K562 (cell line): ENCODE data around the gene DGKA. TPM values are rescaled to one million over a fixed set of nuclear protein-coding genes. Genes with fewer than 3 reads are reported as not detected.
A peak's percentile ranks its signal among the peaks of the same experiment; 100 is the strongest.

Experiments
- ATAC-seq: fragments of 200-7000 bp; cut with Tn5 transposase; 3 replicates; pipeline ENCODE4 v1.9.1; 2020; ENCODE audit warnings: moderate library complexity
- BruUV-seq: library from RNA; stranded (reverse); fragments of 400-500 nt; replicated peaks from 2 replicates; lab custom pipeline; 2021; lab: Mats Ljungman, UMichigan
- CTCF ChIA-PET: fragments of 300-600 bp; formaldehyde crosslinking; extraction: SDS; loops from one replicate; lab custom pipeline; 2021; ENCODE audit warnings: low intra/inter-chr PET ratio; lab: Yijun Ruan, JAX
- POLR2A ChIA-PET: fragments of 300-600, 350-650 bp; sonication (Branson Sonifier 250); formaldehyde crosslinking; extraction: SDS; loops from one replicate; lab custom pipeline; 2021; ENCODE audit warnings: antibody characterized with exemption, inconsistent platforms; lab: Yijun Ruan, JAX
- DNase-seq, 4 experiments: peaks; one replicate each; pipeline versions ENCODE4 v3.0.0 to v3.0.0-alpha.2; 2011 to 2018; ENCODE audit warnings: low spot score in 3 of 4, mixed read lengths in 3 of 4; ENCODE audit errors: extremely low read depth in 1 of 4
- FAIRE-seq: peaks from 2 replicates; lab custom pipeline; 2011; peaks lifted over from hg19 to GRCh38; lab: Jason Lieb, UNC
- H2AFZ ChIP-seq: 2 replicates; pipeline ENCODE4 v1.6.0; 2011; ENCODE audit warnings: low read depth, low read length, control low read depth, inconsistent platforms
- H3K27ac ChIP-seq: fragments of 200-600 bp; 3 replicates; pipeline ENCODE4 v1.8.0; 2011; ENCODE audit warnings: low read depth, mild to moderate bottlenecking, control low read depth, inconsistent platforms, low read length, moderate library complexity, mixed read lengths; ENCODE audit errors: extremely low read depth
- H3K27me3 ChIP-seq, 2 experiments: fragments of 300-600 bp in 1 of 2; 2 replicates in 1 of 2; 3 replicates in 1 of 2; pipeline versions ENCODE4 v1.6.0 to v1.8.0; 2011; ENCODE audit warnings: inconsistent platforms in 2 of 2, low read length in 2 of 2, mild to moderate bottlenecking in 1 of 2, mixed read lengths in 1 of 2, moderate library complexity in 1 of 2; ENCODE audit not compliant: control insufficient read depth in 2 of 2, insufficient read depth in 2 of 2
- H3K36me3 ChIP-seq: fragments of 300-600 bp; 3 replicates; pipeline ENCODE4 v1.8.0; 2011; ENCODE audit warnings: mild to moderate bottlenecking, low read length, inconsistent platforms; ENCODE audit not compliant: control insufficient read depth, insufficient read depth
- H3K4me1 ChIP-seq, 2 experiments: fragments of 200-600 bp in 1 of 2; replicated peaks in 1 of 2; 2 replicates in 1 of 2; 3 replicates in 1 of 2; pipeline versions ENCODE4 v1.5.1 to v1.8.0; 2011; ENCODE audit warnings: inconsistent platforms in 2 of 2, low read length in 2 of 2, mild to moderate bottlenecking in 1 of 2, mixed read lengths in 1 of 2, moderate library complexity in 1 of 2; ENCODE audit not compliant: control insufficient read depth in 2 of 2, insufficient read depth in 2 of 2
- H3K4me2 ChIP-seq: 2 replicates; pipeline ENCODE4 v1.6.1; 2011; ENCODE audit warnings: low read length, control low read depth, inconsistent platforms, mixed read lengths; ENCODE audit not compliant: insufficient read depth
- H3K4me3 ChIP-seq: fragments of 200-600 bp; sonication (generic), shearing (Covaris generic); 2 replicates; pipeline ENCODE4 v1.5.1; 2016; ENCODE audit warnings: control low read depth, inconsistent platforms
- H3K79me2 ChIP-seq: fragments of 200-600 bp; 3 replicates; pipeline ENCODE4 v1.8.0; 2011; ENCODE audit warnings: low read length, inconsistent platforms; ENCODE audit not compliant: control insufficient read depth, insufficient read depth
- H3K9ac ChIP-seq, 2 experiments: 2 replicates each; pipeline versions ENCODE4 v1.6.0 to v1.6.1; 2011; ENCODE audit warnings: low read depth in 2 of 2, low read length in 2 of 2, control low read depth in 1 of 2, inconsistent platforms in 1 of 2, mild to moderate bottlenecking in 1 of 2, mixed read lengths in 1 of 2; ENCODE audit not compliant: insufficient read depth in 1 of 2
- H3K9me1 ChIP-seq: one replicate; pipeline ENCODE4 v1.6.0; 2011; ENCODE audit warnings: inconsistent platforms, mild to moderate bottlenecking, low read length, moderate library complexity; ENCODE audit not compliant: control insufficient read depth, insufficient read depth
- H3K9me3 ChIP-seq: replicated peaks from 2 replicates; pipeline ENCODE4 v1.5.1; 2011; ENCODE audit warnings: low read depth, low read length, inconsistent platforms; ENCODE audit not compliant: control insufficient read depth, insufficient read depth
- H4K20me1 ChIP-seq: replicated peaks from 2 replicates; pipeline ENCODE4 v1.6.1; 2011; ENCODE audit warnings: low read length, inconsistent platforms, mixed read lengths; ENCODE audit not compliant: control insufficient read depth, insufficient read depth
- CBFA2T3 ChIP-seq: fragments of 450-650 bp; IDR thresholded peaks from 2 replicates; pipeline ENCODE4 v1.6.1; 2017
- CREBBP ChIP-seq: IDR thresholded peaks from one replicate; pipeline ENCODE4 v1.6.1; 2012; ENCODE audit warnings: low read depth, mild to moderate bottlenecking, control low read depth, inconsistent platforms, low read length
- CREM ChIP-seq: IDR thresholded peaks from 2 replicates; pipeline ENCODE4 v1.6.1; 2014; ENCODE audit warnings: antibody characterized with exemption, low read depth
- EWSR1 ChIP-seq: fragments of 450-650 bp; IDR thresholded peaks from 2 replicates; pipeline ENCODE4 v1.6.1; 2018; ENCODE audit warnings: borderline replicate concordance, mild to moderate bottlenecking, low read depth, moderate library complexity; ENCODE audit not compliant: partially characterized antibody
- NCOR1 ChIP-seq: fragments of 450-650 bp; IDR thresholded peaks from 2 replicates; pipeline ENCODE4 v1.6.1; 2016; ENCODE audit warnings: mild to moderate bottlenecking, moderate library complexity
- NFIC ChIP-seq: fragments of 450-650 bp; IDR thresholded peaks from 2 replicates; pipeline ENCODE4 v1.6.1; 2017; ENCODE audit warnings: mild to moderate bottlenecking, inconsistent platforms
- POLR2H ChIP-seq: IDR thresholded peaks from 2 replicates; pipeline ENCODE4 v1.6.1; 2016; ENCODE audit warnings: missing genetic modification characterization, low read depth, mild to moderate bottlenecking, control low read depth, missing compliant biosample characterization, moderate library complexity
- POU5F1 ChIP-seq: fragments of 150-350 bp; IDR thresholded peaks from 2 replicates; pipeline ENCODE4 v1.6.1; 2014; ENCODE audit warnings: borderline replicate concordance, low read length, low read depth, mild to moderate bottlenecking; ENCODE audit not compliant: partially characterized antibody
- SAFB ChIP-seq: fragments of 200-400 bp; formaldehyde crosslinking; IDR thresholded peaks from 2 replicates; pipeline ENCODE4 v1.6.1; 2017; ENCODE audit warnings: low read depth, low read length, borderline replicate concordance
- SMAD4 ChIP-seq: fragments of 250-450 bp; sonication (Bioruptor Pico); conservative IDR thresholded peaks from 2 replicates; pipeline ENCODE4 v1.8.0; 2021; ENCODE audit warnings: inconsistent platforms, mild to moderate bottlenecking, moderate library complexity
- SMARCE1 ChIP-seq: fragments of 450-650 bp; IDR thresholded peaks from 2 replicates; pipeline ENCODE4 v1.7.1; 2016; ENCODE audit warnings: mild to moderate bottlenecking
- STAT6 ChIP-seq: sonication (generic); formaldehyde crosslinking; IDR thresholded peaks from 2 replicates; pipeline ENCODE4 v1.8.1; 2023; ENCODE audit warnings: mild to moderate bottlenecking, missing genetic modification reagents
- TCF3 ChIP-seq: sonication (generic); formaldehyde crosslinking; IDR thresholded peaks from 2 replicates; pipeline ENCODE4 v1.4.0; 2020; ENCODE audit warnings: mild to moderate bottlenecking, missing genetic modification reagents
- TRIM25 ChIP-seq: fragments of 450-650 bp; IDR thresholded peaks from 2 replicates; pipeline ENCODE4 v1.7.0; 2016; ENCODE audit warnings: borderline replicate concordance
- ZNF253 ChIP-seq: fragments of 250-450 bp; sonication (Bioruptor Pico); conservative IDR thresholded peaks from 2 replicates; pipeline ENCODE4 v1.6.1; 2021; ENCODE audit warnings: mild to moderate bottlenecking
- ZNF41 ChIP-seq: fragments of 250-450 bp; sonication (Bioruptor Pico); conservative IDR thresholded peaks from 2 replicates; pipeline ENCODE4 v1.4.0; 2020; ENCODE audit warnings: mild to moderate bottlenecking
- WGBS: fragments of 100-300 bp; shearing (Covaris generic); methylation state at CpG from one replicate; pipeline ENCODE4 v1.1.6; 2016; ENCODE audit warnings: low coverage, mixed read lengths; ENCODE audit not compliant: insufficient coverage; ENCODE audit errors: missing lambda C conversion rate; 5-methylcytosine and 5-hydroxymethylcytosine counted together
- in situ Hi-C: fragments of 300-500 bp; cut with MboI; formaldehyde crosslinking; loops from 4 replicates; pipeline ENCODE4 v1.15.0; 2018; ENCODE audit warnings: inconsistent platforms, mixed read lengths
- intact Hi-C: fragments of 100-400 bp; cut with micrococcal nuclease; formaldehyde crosslinking; loops from 2 replicates; pipeline ENCODE4 v1.14.2; 2022
- polyA plus RNA-seq, 8 experiments: library from polyadenylated mRNA; depleted of rRNA in 4 of 8; stranded (reverse) in 5 of 8; unstranded in 3 of 8; fragments of >200 nt; fragmentation: Nextera tagmentation in 2 of 8; fragmentation: Illumina TruSeq in 1 of 8; extraction: Ambion mirVana in 2 of 8; extraction: Trizol in 1 of 8; gene quantifications; 2 replicates each; pipeline versions ENCODE4 v1.2.1 to v1.2.3, GENCODE V29; 2011 to 2014; ENCODE audit warnings: inconsistent platforms in 1 of 8, missing spikeins in 1 of 8
- total RNA-seq, 7 experiments: library from RNA; depleted of rRNA in 6 of 7; stranded (reverse); fragments of >200 nt in 6 of 7; fragmentation: Illumina TruSeq in 2 of 7; extraction: Trizol in 2 of 7; gene quantifications; 2 replicates each; pipeline versions ENCODE4 v1.2.1 to v1.2.3, GENCODE V29; 2011 to 2021; ENCODE audit warnings: low replicate concordance in 1 of 7

The DGKA gene
- total and polyA plus RNA-seq, 9 of the 15 experiments (the other 6 are each of a cell fraction or from before 2014, with no cell fraction given): 3.4 to 12.4 (median 6.2) TPM

GRCh38 chr12:55931317-55931779, 386 bp downstream of the DGKA start:
- FAIRE-seq (no peak), DNase-seq (peak in 1 of 4 experiments; percentile 32), ATAC-seq (no peak)
- Histone ChIP-seq H2AFZ (peak overlapping the region; percentile 88), H3K4me1 (peaks cover 29% of the 10 kb centered on the region in 2 experiments; a peak in 4 of 5 replicates), H3K9me1 (no peaks in the 10 kb centered on the region), H3K9me3 (no peaks in the 10 kb centered on the region), H3K36me3 (no peaks in the 10 kb centered on the region), H4K20me1 (no peaks in the 10 kb centered on the region), H3K27ac (peak overlapping the region; percentile 44), H3K79me2 (peaks cover 26% of the 10 kb centered on the region), H3K27me3 (no peaks in the 10 kb centered on the region), H3K9ac (peak overlapping the region; percentile 53 to 93), H3K4me3 (peak overlapping the region; percentile 38), H3K4me2 (peak overlapping the region; percentile 87)
- no TSS peak for BruUV-seq
- CTCF ChIA-PET: no interaction called here
- intact Hi-C loops: no loop called here
- POLR2A ChIA-PET: interaction anchor here (1.1 to 2.1 kb wide), 3 partner anchors 8 to 143 kb away, joined by 3 to 18 read pairs (median 4); partner anchors contain the start of gene DNAJC14
- in situ Hi-C loops: no loop called here
- WGBS: 12% methylated on average over 10 of the region's 10 CpGs
- TF ChIP-seq SAFB (no peak), CREM (no peak), ZNF41 (no peak), SMARCE1 (0 out of 2 replicates have a peak, but pooled peaks have one; percentile 18), ZNF253 (no peak), SMAD4 (CRISPR knock-in tag) (no peak), POLR2H (tag) (no peak), CREBBP (no peak), TCF3 (CRISPR knock-in tag) (0 out of 2 replicates have a peak, but pooled peaks have one; percentile 14), CBFA2T3 (0 out of 2 replicates have a peak, but pooled peaks have one; percentile 26), STAT6 (CRISPR knock-in tag) (no peak), NCOR1 (no peak), EWSR1 (no peak), POU5F1 (no peak), TRIM25 (0 out of 2 replicates have a peak, but pooled peaks have one; percentile 78), NFIC (no peak)
